Stimulated activated CD4-positive, alpha-beta T cell treated with anti-CD3 and anti-CD28 coated beads, Interleukin-1b, Interleukin-23, amount 100 ng/mL, for 1 hour (primary cell): ENCODE results near the gene ZER1.
"Not testable (repeated sequence)": the region's sequence is repeated elsewhere in the genome, so short reads cannot be mapped to it uniquely, and the experiment has no call there.

Experiments
- DNase-seq, 2 donors: peaks; one replicate each; pipeline ENCODE4 v3.0.0-alpha.2; 2020; ENCODE audit warnings: low read depth in 2 of 2

Gene ZER1

DNA sequence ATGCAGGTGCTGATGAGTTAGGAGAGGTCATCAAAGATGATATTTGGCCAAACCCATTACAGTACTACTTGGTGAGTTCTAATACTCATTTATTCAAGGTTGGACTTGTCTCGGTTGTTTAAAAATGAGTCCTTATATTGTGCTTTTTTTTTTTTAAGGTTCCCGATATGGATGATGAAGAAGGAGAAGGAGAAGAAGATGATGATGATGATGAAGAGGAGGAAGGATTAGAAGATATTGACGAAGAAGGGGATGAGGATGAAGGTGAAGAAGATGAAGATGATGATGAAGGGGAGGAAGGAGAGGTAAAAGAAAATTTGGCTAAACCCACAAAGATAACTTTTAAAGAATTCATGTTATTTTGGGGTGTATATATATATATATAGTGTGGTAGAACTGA is 78.0 kb downstream of the ZER1 start:
- DNase-seq, result not testable (repeated sequence)

DNA sequence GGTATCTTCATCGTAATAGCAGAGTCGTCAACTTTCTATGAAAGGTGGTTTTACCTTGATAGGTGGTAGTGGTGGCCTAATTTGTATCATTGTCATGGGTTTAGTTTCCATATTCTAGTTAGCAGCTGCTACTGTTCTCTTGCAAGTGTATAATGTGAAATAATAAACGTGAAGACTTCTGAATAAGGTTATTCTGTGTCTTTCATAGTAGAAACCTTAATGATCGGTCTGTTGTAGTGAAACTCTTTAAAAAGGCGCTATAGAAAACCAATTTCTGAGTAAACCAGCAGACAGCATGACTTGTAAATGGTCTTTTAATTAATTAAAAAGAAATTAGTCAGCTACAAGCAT is 81.1 kb downstream of the ZER1 start:
- no peak for DNase-seq

DNA sequence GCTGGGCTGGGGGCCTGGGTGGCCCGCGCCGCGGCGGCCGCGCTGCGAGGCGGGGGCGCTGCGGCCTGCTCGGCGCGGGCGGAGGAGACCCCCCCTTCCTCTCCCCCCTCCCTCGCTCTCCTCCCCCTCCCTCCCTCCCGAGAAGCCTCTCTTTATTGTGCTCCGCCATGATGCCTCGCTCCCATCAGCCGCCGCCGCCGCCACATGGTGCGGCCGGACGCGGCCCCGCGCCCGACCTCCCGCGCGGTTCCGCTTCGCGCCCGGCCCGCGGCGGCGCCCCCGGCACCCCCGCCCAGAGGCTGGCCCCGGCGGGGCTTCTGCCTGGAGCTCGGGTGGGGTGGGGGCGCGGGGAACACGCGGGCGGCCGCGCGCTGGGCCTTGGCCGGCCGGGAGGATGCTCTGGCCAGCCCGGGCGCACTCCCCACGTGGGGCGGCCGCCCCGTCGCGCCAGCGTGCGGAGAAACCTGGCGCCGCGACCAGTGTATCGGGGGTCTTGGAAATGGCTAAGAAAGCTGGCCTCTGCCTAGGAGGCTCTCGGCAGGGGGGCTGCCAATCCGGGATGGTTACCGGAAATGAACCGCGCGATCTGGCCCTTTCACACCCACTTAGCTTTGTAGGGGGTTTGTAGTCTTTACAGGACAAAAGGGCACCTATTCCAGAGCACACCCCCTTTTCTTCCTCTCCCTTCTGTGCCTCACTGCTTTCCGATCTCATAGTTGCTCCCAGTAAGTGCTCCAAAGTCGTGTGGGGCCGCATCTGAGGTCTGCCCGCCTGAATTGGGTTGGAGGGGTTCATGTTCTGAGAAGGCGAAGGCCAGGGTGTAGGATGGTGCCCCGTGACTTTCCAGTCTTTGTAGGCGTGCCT is 81.7 kb downstream of the ZER1 start:
- no peak for DNase-seq

DNA sequence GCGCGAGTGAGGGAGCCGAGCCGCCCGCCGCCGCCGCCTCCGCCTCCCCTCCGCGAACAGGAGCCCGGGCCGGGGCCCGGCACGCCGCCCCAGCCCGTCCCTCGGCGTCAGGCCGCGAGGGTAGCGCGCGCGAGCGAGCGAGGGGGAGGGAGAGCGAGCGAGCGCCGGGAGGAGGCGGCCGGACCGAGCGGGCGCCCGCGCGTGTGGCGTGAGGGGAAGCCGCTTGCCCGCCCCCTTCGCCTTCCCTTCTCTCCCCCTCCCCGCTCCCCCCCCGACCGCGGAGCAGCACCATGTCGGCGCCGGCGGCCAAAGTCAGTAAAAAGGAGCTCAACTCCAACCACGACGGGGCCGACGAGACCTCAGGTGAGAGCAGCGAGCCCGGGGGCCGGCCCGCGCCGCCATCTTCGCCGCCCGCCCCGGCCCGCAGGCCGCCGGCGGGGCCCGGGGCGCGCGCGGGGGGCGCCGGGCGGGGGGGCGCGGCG is 82.4 kb downstream of the ZER1 start:
- peak in 1 of 2 donors; percentile 40 for DNase-seq

DNA sequence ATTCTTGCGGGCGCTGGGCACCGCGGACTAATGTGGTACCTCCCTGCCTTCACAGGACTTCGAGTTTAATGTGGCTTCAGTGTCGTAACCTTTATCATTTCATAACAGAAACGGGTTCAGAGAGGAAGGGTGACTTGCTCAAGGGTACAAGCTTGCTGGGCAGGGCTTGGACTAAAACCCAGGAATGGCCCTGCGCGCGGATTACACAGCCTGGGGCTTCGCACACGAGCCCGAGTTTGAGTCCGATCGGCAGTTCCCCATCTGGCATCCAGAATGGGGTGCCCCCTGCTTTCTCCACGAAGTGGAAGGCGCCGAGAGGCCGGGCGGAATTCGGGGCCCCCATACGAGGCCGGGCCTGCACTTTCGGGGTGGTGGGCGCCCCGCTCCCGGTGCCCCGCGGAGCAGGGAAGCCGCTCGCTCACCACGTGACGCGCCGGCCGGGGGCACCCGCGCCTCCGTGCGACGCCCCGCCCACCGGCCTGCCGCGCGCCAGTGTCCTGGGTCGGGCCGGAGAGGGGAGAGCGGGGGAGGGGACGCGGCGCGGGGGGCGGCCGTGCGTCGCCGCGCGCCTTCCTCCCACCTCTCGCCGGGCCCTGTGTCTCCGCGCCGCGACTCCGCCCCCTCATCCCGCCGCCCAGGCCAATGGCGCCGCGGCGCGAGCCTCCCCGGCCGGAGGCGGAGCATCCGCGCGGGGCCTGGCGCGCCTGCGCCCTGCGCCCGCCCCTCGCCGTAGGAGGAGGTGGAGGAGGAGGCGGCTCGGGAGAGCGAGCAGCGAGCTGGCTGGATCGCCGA is 83.0 kb downstream of the ZER1 start, which contains the start of gene SET:
Gene SET (plus strand): TSS at position 722 of the 792 bp plus-strand sequence. CDS start 361 bp downstream, outside the sequence.
- peak; percentile 83 to 87 for DNase-seq

DNA sequence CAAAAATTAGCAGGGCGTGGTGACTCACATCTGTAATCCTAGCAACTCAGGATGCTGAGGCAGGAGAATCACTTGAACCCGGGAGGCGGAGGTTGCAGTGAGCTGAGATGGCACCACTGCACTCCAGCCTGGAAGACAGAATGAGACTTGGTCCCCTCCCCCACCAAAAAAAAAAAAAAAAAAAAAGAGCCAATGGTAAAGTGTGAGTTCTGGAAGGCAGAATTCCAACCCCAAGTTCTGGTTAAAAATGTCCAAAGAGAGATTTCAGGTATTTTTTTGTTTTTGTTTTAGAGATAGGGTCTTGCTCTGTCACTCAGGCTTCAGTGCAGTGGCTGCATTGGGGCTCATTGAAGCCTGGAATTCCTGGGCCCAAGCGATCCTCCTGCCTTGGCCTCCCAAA is 84.3 kb downstream of the ZER1 start:
- DNase-seq, result no peak

DNA sequence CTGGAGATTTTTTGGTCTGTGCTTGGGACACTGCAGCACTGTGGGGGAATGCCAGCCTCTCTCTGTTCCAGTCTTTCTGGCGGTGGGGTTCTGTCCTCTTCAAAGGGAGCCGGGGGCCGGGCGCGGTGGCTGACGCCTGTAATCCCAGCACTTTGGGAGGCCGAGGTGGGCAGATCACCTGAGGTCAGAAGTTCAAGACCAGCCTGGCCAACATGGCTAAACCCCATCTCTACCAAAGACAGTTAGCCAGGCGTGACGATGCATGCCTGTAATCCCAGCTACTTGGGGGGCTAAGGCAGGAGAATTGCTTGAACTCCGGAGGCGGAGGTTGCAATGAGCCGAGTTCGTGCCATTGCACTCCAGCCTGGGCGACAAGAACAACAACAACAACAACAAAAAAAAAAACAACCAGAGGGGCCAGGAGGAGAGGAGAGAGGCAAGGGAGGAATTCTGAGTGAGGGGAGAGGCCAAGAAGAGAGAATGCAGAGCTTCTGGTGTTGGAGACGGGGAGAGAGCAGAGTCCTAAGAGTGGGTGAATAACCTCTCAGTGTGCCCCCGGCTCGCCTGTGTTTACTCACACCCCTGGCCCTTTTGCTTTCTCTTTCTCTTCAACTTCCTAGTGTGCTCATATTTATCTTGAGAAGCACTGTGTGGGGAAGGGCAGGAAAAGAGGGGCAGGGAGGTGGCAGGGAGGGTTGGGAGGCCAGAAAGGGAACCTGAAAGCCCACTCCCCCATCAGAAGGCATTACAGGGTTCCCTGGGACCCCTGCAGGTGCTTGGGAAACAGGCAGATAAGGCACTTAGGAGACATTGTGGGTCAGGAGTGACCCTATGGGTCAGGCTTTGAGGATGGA is 85.9 kb downstream of the ZER1 start:
- no peak for DNase-seq

DNA sequence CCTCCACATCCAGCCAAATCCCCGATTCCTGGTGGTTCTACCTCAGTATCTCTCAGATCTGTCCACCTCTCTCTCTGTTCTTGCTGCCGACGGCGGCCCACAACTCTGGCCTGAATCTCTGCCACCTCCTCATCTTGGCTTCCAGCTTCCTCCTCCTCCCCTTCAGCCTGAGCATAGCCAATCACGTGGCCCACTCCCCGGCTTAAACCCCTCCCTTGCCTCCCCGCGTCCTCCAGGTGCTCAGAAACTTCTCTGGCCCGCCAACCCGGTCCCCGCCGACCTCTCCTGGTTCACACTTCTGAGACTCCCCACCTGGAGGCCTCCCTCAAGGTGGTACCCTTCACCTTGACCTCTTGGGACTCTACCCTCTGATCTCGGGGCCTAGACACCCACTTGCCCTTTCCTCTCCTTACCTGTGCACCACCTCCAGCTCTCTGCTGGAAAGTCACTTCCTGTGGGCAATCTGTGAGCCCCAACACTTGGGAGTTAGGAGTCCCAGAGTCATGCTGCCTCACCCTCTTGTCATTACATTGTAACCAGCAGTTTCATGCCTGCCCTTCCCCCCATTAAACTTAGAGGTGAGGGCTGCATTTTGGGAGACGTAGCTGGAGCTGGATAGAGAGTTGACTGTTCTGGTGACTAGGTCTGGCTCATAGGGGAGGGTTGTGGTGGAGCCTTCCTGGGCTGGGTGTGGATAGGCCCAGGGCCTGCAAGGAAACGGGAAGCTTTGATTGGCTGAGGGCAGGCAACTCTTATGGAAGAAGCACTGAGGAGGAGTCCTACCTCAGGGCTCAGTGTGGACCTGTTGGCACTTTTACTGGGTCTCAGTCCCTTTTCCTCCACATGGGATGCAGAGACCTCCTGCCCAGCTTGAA is 87.2 kb downstream of the ZER1 start:
- peak; percentile 43 to 46 for DNase-seq

DNA sequence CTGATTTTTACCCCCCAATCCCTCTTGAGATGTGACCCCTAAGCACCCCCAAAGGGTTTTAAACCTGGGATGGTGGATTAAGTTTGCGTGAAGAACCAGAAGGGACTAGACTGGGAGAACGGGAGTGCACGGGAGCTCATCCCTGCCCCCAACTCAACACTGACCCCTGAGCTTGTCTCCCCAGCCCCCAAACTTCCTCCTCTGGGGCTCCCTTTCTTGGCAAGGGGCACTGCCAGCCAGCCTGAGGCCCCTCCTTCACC is 87.7 kb downstream of the ZER1 start:
- DNase-seq, result no peak

DNA sequence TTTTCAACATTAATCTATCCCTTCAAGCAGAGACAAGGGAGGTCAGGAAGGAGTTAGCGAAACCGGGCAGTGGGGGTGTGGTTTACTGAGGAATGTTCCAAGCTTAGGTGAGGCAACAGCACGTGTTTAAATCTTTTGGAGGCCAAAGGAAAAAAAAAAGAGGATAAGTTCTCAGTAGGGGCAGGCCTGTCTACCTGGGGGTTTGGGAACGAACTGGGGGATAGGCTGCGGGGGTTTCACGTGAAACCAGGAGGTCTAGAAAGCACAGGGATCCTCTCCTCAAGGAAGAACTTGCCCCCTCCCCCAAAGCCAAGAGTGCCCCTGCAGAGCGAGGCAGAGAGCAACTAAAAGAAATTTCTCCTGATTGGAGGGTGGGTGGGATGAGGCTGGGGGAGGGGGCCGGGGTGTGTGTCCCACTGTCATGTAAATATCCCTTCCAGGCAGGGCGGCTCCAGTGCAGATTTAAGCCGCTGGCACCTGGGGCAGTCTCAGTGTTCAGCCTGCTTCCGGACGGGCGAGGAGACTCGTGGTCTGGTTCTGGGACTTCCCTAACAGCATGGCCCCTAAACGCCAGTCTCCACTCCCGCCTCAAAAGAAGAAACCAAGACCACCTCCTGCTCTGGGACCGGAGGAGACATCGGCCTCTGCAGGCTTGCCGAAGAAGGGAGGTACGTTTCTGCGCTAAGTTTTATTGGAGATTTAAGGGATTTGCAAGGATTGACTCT is 88.2 kb downstream of the ZER1 start:
- no peak for DNase-seq
